Neural crest cell (in vitro differentiated cells): Measurements from ENCODE around the gene CDC6. TPM values are rescaled to one million over a fixed set of nuclear protein-coding genes. Genes with fewer than 3 reads are reported as not detected.
"Not testable (repeated sequence)": the region's sequence is repeated elsewhere in the genome, so short reads cannot be mapped to it uniquely, and the experiment has no call there.

Experiments
- DNase-seq: peaks from one replicate; pipeline ENCODE4 v3.0.0; 2021; ENCODE audit warnings: low read depth, mixed read lengths, low spot score
- H3K27ac Mint-ChIP-seq: one replicate; pipeline ENCODE4 v1.8.0; 2021; ENCODE audit warnings: mild to moderate bottlenecking, mixed read lengths; ENCODE audit not compliant: unreplicated experiment
- H3K27me3 Mint-ChIP-seq: 2 replicates; pipeline ENCODE4 v1.8.0; 2021; ENCODE audit warnings: low read depth, mild to moderate bottlenecking, mixed read lengths
- H3K36me3 Mint-ChIP-seq: 2 replicates; pipeline ENCODE4 v1.8.0; 2021; ENCODE audit warnings: low read depth, mild to moderate bottlenecking, mixed read lengths
- H3K4me1 Mint-ChIP-seq: 2 replicates; pipeline ENCODE4 v1.8.0; 2021; ENCODE audit warnings: mixed read lengths
- H3K4me3 Mint-ChIP-seq: one replicate; pipeline ENCODE4 v1.8.0; 2021; ENCODE audit warnings: mild to moderate bottlenecking, mixed read lengths
- H3K9me3 Mint-ChIP-seq: 2 replicates; pipeline ENCODE4 v1.8.0; 2021; ENCODE audit warnings: mixed read lengths
- total RNA-seq: library from RNA; stranded (reverse); gene quantifications from 2 replicates; pipeline ENCODE4 v1.2.1, GENCODE V29; 2021
- TF ChIP-seq, protein P1 (sequence below): fragments of 200-600 bp; sonication (generic); conservative IDR thresholded peaks from 2 replicates; pipeline ENCODE4 v1.5.0; 2021; ENCODE audit warnings: antibody characterized with exemption, mild to moderate bottlenecking

CDC6 gene
- total RNA-seq, 1 donor from 2014 or later: 94.5 TPM

DNA sequence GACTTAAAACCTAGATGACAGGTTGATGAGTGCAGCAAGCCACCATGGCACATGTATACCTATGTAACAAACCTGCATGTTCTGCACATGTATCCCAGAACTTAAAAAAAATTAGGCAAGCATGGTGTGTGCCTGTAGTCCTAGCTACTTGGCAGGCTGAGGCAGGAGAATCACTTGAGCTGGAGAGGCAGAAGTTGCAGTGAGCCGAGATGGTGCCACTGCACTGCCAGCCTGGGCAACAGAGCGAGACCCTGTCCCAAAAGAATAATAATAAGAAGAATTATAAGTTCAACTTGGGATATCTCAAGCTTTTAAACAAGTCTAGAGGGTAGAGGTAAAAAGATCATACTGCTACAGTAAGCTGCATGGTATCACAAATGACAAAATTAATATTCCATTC, 9.8 kb downstream of the CDC6 start:
- Mint-ChIP-seq H3K27me3 (no peaks in the 10 kb centered on the region), H3K27ac (no peak overlapping the region), H3K4me3 (no peak overlapping the region), H3K4me1 (peaks cover 7% of the 10 kb centered on the region), H3K9me3 (no peaks in the 10 kb centered on the region), H3K36me3 (peaks cover 12% of the 10 kb centered on the region)
- DNase-seq: no peak
- TF ChIP-seq, protein P1, sequence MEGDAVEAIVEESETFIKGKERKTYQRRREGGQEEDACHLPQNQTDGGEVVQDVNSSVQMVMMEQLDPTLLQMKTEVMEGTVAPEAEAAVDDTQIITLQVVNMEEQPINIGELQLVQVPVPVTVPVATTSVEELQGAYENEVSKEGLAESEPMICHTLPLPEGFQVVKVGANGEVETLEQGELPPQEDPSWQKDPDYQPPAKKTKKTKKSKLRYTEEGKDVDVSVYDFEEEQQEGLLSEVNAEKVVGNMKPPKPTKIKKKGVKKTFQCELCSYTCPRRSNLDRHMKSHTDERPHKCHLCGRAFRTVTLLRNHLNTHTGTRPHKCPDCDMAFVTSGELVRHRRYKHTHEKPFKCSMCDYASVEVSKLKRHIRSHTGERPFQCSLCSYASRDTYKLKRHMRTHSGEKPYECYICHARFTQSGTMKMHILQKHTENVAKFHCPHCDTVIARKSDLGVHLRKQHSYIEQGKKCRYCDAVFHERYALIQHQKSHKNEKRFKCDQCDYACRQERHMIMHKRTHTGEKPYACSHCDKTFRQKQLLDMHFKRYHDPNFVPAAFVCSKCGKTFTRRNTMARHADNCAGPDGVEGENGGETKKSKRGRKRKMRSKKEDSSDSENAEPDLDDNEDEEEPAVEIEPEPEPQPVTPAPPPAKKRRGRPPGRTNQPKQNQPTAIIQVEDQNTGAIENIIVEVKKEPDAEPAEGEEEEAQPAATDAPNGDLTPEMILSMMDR: no peak

DNA sequence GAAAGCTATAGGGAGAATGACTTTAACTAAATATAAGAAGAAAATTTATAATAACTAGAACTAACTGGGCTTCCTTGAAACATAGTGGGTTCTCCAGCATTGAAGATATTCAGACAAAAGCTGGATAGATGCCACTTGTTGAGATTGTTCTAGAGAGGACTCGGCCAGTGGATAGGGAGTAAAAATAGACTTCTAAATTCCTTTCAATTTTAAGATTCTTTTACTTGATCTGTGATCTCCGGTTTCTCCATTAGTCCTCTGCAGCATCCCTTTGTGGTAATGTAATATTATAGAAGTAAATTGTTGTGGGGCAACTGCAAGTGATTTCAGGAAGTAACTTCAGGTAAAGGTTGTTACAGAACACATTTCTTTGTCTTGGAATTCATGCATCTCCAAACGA, 11.0 kb downstream of the CDC6 start:
- Mint-ChIP-seq H3K4me3 (no peak overlapping the region), H3K4me1 (peaks cover 15% of the 10 kb centered on the region), H3K9me3 (no peaks in the 10 kb centered on the region), H3K27ac (no peak overlapping the region), H3K27me3 (no peaks in the 10 kb centered on the region), H3K36me3 (peaks cover 9% of the 10 kb centered on the region)
- no peak for DNase-seq
- TF ChIP-seq, protein P1: no peak

DNA sequence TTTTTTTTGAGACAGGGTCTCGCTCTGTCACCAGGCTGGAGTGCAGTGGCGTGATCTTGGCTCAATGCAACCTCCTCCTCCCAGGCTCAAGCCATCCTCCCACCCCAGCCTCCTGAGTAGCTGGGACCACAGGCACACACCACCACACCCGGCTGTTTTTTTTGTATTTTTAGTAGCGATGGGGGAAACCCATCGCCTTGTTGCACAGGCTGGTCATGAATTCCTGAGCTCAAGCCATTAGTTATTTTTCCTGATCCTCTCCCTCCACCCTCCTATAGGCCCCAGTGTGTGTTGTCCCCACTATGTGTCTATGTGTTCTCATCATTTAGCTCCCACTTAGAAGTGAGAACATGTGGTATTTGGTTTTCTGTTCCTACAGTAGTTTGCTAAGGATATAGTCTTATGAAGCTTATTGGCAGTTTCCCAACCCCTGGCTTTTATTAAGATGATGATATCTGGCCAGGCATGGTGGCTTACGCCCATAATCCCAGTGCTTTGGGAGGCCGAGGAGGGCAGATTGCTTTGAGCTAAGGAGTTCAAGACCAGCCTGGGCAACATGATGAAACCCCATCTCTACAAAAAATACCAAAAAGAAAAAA, 11.6 kb downstream of the CDC6 start:
- not testable (repeated sequence) for DNase-seq, H3K36me3 Mint-ChIP-seq, H3K9me3 Mint-ChIP-seq, H3K27me3 Mint-ChIP-seq, H3K27ac Mint-ChIP-seq, H3K4me3 Mint-ChIP-seq
- peaks cover 15% of the 10 kb centered on the region for H3K4me1 Mint-ChIP-seq

- Mint-ChIP-seq H3K4me1 (peaks cover 15% of the 10 kb centered on the region), H3K9me3 (no peaks in the 10 kb centered on the region), H3K36me3 (peaks cover 6% of the 10 kb centered on the region), H3K27me3 (no peaks in the 10 kb centered on the region), H3K27ac (no peak overlapping the region), H3K4me3 (no peak overlapping the region)
- no peak for DNase-seq
- TF ChIP-seq, protein P1: peak; percentile 55
These were observed 13.6 kb downstream of the CDC6 start for GRCh38 chr17:40301315-40301714.

DNA sequence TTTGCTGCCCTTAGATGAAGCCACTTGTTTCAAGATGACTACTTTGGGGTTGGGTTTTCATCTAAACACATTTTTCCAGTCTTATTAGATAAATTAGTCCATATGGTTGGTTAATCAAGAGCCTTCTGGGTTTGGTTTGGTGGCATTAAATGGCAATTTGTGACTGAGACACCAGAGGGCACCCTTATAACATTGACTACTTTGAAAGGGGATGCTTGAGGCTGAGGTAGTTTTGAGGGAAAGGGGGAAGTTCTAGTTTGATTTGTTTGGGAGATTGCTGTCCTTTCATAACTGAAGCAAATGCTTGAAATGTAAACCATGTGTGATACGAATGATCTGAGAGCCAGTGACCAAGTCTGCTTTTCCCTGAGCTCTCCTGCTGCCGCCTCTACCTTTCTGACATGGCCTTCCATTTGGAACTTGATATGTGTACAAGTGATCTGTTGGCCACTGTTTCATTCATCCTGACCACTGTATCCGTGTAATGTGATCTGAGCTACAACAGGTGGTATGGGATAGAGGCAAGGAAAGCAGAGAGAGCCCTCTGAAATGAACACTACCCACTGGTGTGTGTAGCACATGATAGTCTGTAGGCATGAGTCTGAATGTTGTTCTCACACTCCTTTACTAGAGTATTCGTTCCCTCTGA, 15.5 kb downstream of the CDC6 start:
- TF ChIP-seq, protein P1: peak; percentile 78
- peak overlapping the region; percentile 8 for H3K4me3 Mint-ChIP-seq
- peaks cover 2% of the 10 kb centered on the region for H3K36me3 Mint-ChIP-seq
- no peaks in the 10 kb centered on the region for H3K9me3 Mint-ChIP-seq
- H3K27me3 Mint-ChIP-seq: no peaks in the 10 kb centered on the region
- no peak overlapping the region for H3K27ac Mint-ChIP-seq
- H3K4me1 Mint-ChIP-seq: peaks cover 8% of the 10 kb centered on the region
- DNase-seq: peak; percentile 53
